OCI-LY1 (cell line): ENCODE measurements around the gene OR2AT4.
A peak's percentile ranks its signal among the peaks of the same experiment; 100 is the strongest.

ENCODE experiments used
- H2AFZ ChIP-seq: fragments of 200-600 bp; sonication (generic), shearing (Covaris generic); 2 replicates; pipeline ENCODE4 v1.6.0; 2014; ENCODE audit warnings: antibody characterized with exemption, mild to moderate bottlenecking, low read length
- H3F3A ChIP-seq: fragments of 200-600 bp; sonication (generic), shearing (Covaris generic); 2 replicates; pipeline ENCODE4 v1.6.0; 2014; ENCODE audit warnings: mild to moderate bottlenecking, antibody characterized with exemption, low read length, moderate library complexity; ENCODE audit not compliant: insufficient read depth
- H3K27ac ChIP-seq: fragments of 200-600 bp; sonication (generic); 2 replicates; pipeline ENCODE4 v1.5.1; 2014; ENCODE audit warnings: low read length, mixed run types, mild to moderate bottlenecking, low read depth; ENCODE audit not compliant: poor library complexity, severe bottlenecking
- H3K27me3 ChIP-seq: fragments of 200-600 bp; sonication (generic); 2 replicates; pipeline ENCODE4 v1.6.0; 2014; ENCODE audit warnings: antibody characterized with exemption, mild to moderate bottlenecking, low read length, moderate library complexity; ENCODE audit not compliant: insufficient read depth
- H3K36me3 ChIP-seq: fragments of 200-600 bp; sonication (generic); 2 replicates; pipeline ENCODE4 v1.6.1; 2014; ENCODE audit warnings: mild to moderate bottlenecking, antibody characterized with exemption, low read length, moderate library complexity, mixed read lengths; ENCODE audit not compliant: insufficient read depth
- H3K4me1 ChIP-seq: fragments of 200-600 bp; sonication (generic); 2 replicates; pipeline ENCODE4 v1.5.1; 2014; ENCODE audit warnings: mild to moderate bottlenecking, low read length, moderate library complexity; ENCODE audit not compliant: insufficient read depth, severe bottlenecking
- H3K4me2 ChIP-seq: fragments of 200-600 bp; sonication (generic), shearing (Covaris generic); 2 replicates; pipeline ENCODE4 v1.6.1; 2014; ENCODE audit warnings: low read length
- H3K4me3 ChIP-seq: fragments of 200-600 bp; sonication (generic); 2 replicates; pipeline ENCODE4 v1.5.1; 2014; ENCODE audit warnings: low read length, low read depth, mild to moderate bottlenecking, mixed read lengths; ENCODE audit not compliant: poor library complexity, severe bottlenecking
- H3K79me2 ChIP-seq: fragments of 200-600 bp; shearing (Covaris generic); 2 replicates; pipeline ENCODE4 v1.6.1; 2016; ENCODE audit warnings: mixed run types, low read length, mixed read lengths; ENCODE audit not compliant: insufficient read depth
- H3K9ac ChIP-seq: fragments of 200-600 bp; sonication (generic), shearing (Covaris generic); 2 replicates; pipeline ENCODE4 v1.6.1; 2014; ENCODE audit warnings: mild to moderate bottlenecking, low read length, mixed read lengths
- H3K9me2 ChIP-seq: fragments of 200-600 bp; sonication (generic), shearing (Covaris generic); 2 replicates; pipeline ENCODE4 v1.6.1; 2014; ENCODE audit warnings: low read depth, mild to moderate bottlenecking, low read length, mixed read lengths
- H3K9me3 ChIP-seq: fragments of 200-600 bp; shearing (Covaris generic); 2 replicates; pipeline ENCODE4 v1.6.1; 2014; ENCODE audit warnings: low read length, mixed read lengths
- H4K20me1 ChIP-seq: fragments of 200-600 bp; sonication (generic), shearing (Covaris generic); 2 replicates; pipeline ENCODE4 v1.6.0; 2016; ENCODE audit warnings: mild to moderate bottlenecking, low read length; ENCODE audit not compliant: insufficient read depth
- CTCF ChIP-seq: fragments of 200-600 bp; sonication (generic), shearing (Covaris generic); IDR thresholded peaks from 2 replicates; pipeline ENCODE4 v1.5.1; 2017; ENCODE audit warnings: mild to moderate bottlenecking, antibody characterized with exemption, low read length, moderate library complexity, mixed read lengths
- EZH2 ChIP-seq: fragments of 200-600 bp; sonication (generic), shearing (Covaris generic); IDR thresholded peaks from 2 replicates; pipeline ENCODE4 v1.8.0; 2017; ENCODE audit warnings: borderline replicate concordance, mixed run types, mild to moderate bottlenecking, antibody characterized with exemption, low read length, moderate library complexity, mixed read lengths

OR2AT4 gene

GRCh38 chr11:75035256-75035655 lies 61.4 kb downstream of the OR2AT4 start:
- Histone ChIP-seq H3K27me3 (no peaks in the 10 kb centered on the region), H3F3A (no peaks in the 10 kb centered on the region), H3K4me1 (peaks cover 14% of the 10 kb centered on the region), H2AFZ (no peak overlapping the region), H4K20me1 (no peaks in the 10 kb centered on the region), H3K4me2 (no peak overlapping the region), H3K79me2 (no peaks in the 10 kb centered on the region), H3K9ac (no peak overlapping the region), H3K36me3 (no peaks in the 10 kb centered on the region), H3K27ac (no peak overlapping the region), H3K9me3 (no peaks in the 10 kb centered on the region), H3K4me3 (no peak overlapping the region), H3K9me2 (no peaks in the 10 kb centered on the region)
- TF ChIP-seq CTCF (no peak), EZH2 (no peak)

- Histone ChIP-seq H3K27me3 (no peaks in the 10 kb centered on the region), H3K4me3 (no peak overlapping the region), H3K9me3 (no peaks in the 10 kb centered on the region), H3K9ac (no peak overlapping the region), H3F3A (no peaks in the 10 kb centered on the region), H3K36me3 (no peaks in the 10 kb centered on the region), H3K4me1 (peaks cover 14% of the 10 kb centered on the region), H3K9me2 (no peaks in the 10 kb centered on the region), H2AFZ (no peak overlapping the region), H4K20me1 (no peaks in the 10 kb centered on the region), H3K27ac (no peak overlapping the region), H3K4me2 (no peak overlapping the region), H3K79me2 (no peaks in the 10 kb centered on the region)
- TF ChIP-seq EZH2: no peak
These were observed 62.8 kb downstream of the OR2AT4 start for GRCh38 chr11:75033916-75034315.

GRCh38 chr11:75032550-75032935 lies 64.1 kb downstream of the OR2AT4 start:
- Histone ChIP-seq H3K79me2 (no peaks in the 10 kb centered on the region), H3K4me3 (no peak overlapping the region), H3K27ac (no peak overlapping the region), H3K4me1 (peaks cover 14% of the 10 kb centered on the region), H3K36me3 (no peaks in the 10 kb centered on the region), H3K9me2 (no peaks in the 10 kb centered on the region), H3K4me2 (no peak overlapping the region), H2AFZ (no peak overlapping the region), H3K9me3 (no peaks in the 10 kb centered on the region), H4K20me1 (no peaks in the 10 kb centered on the region), H3K9ac (no peak overlapping the region), H3K27me3 (no peaks in the 10 kb centered on the region), H3F3A (no peaks in the 10 kb centered on the region)
- no peak for TF ChIP-seq CTCF
- no peak for TF ChIP-seq EZH2

- Histone ChIP-seq H3K36me3 (no peaks in the 10 kb centered on the region), H3K4me1 (peaks cover 14% of the 10 kb centered on the region), H3K9ac (no peak overlapping the region), H3K27ac (no peak overlapping the region), H3K4me3 (no peak overlapping the region), H3K79me2 (no peaks in the 10 kb centered on the region), H3F3A (no peaks in the 10 kb centered on the region), H3K9me3 (no peaks in the 10 kb centered on the region), H2AFZ (no peak overlapping the region), H3K4me2 (no peak overlapping the region), H4K20me1 (no peaks in the 10 kb centered on the region), H3K9me2 (no peaks in the 10 kb centered on the region), H3K27me3 (no peaks in the 10 kb centered on the region)
- TF ChIP-seq CTCF (peak; percentile 77), EZH2 (no peak)
These were observed 64.7 kb downstream of the OR2AT4 start for GRCh38 chr11:75031771-75032549.
